Measurements from ENCODE around the gene FBXL17.

FBXL17 gene

DNA sequence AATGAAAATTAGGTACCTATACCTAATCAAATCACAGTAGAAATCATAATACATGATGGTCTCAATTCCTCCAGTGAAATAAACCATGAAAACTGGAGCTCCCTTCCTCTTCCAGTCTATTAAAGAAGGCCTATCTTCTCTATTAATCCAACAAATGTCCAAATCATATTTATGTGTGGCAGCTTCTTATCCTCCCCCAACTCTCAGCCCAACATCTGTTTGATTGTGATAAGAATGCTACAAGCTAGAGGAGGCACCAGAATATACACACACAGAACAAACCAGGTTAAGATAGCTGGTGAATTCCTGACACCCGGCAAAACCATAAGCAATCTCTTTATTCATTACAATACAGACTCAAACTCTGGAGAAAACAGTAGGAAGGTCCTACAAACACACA lies 110.8 kb downstream of the FBXL17 start:
- TF ChIP-seq, protein P1, sequence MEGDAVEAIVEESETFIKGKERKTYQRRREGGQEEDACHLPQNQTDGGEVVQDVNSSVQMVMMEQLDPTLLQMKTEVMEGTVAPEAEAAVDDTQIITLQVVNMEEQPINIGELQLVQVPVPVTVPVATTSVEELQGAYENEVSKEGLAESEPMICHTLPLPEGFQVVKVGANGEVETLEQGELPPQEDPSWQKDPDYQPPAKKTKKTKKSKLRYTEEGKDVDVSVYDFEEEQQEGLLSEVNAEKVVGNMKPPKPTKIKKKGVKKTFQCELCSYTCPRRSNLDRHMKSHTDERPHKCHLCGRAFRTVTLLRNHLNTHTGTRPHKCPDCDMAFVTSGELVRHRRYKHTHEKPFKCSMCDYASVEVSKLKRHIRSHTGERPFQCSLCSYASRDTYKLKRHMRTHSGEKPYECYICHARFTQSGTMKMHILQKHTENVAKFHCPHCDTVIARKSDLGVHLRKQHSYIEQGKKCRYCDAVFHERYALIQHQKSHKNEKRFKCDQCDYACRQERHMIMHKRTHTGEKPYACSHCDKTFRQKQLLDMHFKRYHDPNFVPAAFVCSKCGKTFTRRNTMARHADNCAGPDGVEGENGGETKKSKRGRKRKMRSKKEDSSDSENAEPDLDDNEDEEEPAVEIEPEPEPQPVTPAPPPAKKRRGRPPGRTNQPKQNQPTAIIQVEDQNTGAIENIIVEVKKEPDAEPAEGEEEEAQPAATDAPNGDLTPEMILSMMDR (IDR thresholded peaks at IDR 0.05; ENCODE audit: low read depth, low read length), result no peak
- DNase-seq (ENCODE audit: low read depth in 2 of 2), result no peak
- no peak overlapping the region for H3K4me3 ChIP-seq (replicated peaks in 1 of 2; ENCODE audit: low read depth in 2 of 2, low read length in 2 of 2)

DNA sequence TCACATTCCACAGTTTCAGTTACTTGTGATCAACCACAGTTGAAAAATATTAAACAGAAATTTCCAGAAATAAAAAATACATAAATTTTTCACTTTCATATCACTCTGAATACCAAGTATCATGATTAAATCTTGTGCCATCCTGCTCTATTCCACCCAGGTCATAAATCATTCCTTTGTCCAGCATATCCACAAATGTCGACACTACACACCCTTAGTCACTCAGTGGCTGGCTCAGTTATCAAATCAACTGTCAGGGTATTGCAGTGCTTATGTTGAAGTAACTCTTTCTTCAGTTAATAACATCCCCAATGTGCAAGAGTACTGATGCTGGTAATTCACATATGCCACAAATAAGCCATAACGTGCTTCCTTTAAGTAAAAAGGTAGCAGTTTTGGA lies 115.7 kb downstream of the FBXL17 start:
- TF ChIP-seq, protein P1 (IDR thresholded peaks at IDR 0.05; ENCODE audit: low read depth, low read length), result no peak
- no peak overlapping the region for H3K4me3 ChIP-seq (replicated peaks in 1 of 2; ENCODE audit: low read depth in 2 of 2, low read length in 2 of 2)
- peak; percentile 24 to 38 for DNase-seq (ENCODE audit: low read depth in 2 of 2)

DNA sequence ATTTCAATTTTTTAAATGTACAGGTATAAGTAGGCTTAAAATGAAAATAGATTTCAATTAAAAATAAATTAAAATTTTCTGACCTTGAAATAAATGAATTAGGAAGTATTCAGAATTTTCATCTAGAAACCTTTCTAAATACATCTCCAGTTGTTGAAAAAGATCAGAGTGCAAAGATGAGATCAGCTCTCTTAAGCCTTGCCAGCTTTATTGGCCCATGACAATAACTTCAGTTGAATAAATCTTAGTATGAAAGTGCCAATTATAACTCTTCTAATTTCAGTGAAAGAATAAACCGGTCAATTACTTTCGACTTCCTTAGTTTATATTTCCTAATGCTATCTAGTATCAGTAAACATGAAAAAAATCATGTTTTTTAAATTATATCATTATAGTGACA lies 117.4 kb downstream of the FBXL17 start:
- H3K4me3 ChIP-seq (replicated peaks in 1 of 2; ENCODE audit: low read depth in 2 of 2, low read length in 2 of 2), result no peak overlapping the region
- TF ChIP-seq, protein P1 (IDR thresholded peaks at IDR 0.05; ENCODE audit: low read depth, low read length), result no peak
- no peak for DNase-seq (ENCODE audit: low read depth in 2 of 2)

DNA sequence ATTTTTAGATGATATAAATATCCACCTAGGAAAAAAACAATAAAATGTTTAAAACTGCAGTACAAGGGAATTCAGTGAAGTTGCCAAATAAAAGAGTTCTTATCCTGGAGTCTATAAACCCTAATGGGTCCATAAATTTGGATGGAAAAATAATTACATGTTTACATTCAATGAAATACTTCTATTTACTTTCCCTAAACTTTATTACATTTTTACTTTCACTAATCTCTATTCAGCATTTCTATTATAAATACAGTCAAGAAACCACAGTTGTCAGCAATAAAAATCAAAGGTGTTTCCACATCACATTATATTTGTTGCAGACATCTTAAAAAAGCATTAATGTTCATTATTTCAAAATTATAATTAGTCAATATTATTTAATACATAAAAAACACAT lies 118.6 kb downstream of the FBXL17 start:
- TF ChIP-seq, protein P1 (IDR thresholded peaks at IDR 0.05; ENCODE audit: low read depth, low read length), result no peak
- H3K4me3 ChIP-seq (replicated peaks in 1 of 2; ENCODE audit: low read depth in 2 of 2, low read length in 2 of 2), result no peak overlapping the region
- no peak for DNase-seq (ENCODE audit: low read depth in 2 of 2)

DNA sequence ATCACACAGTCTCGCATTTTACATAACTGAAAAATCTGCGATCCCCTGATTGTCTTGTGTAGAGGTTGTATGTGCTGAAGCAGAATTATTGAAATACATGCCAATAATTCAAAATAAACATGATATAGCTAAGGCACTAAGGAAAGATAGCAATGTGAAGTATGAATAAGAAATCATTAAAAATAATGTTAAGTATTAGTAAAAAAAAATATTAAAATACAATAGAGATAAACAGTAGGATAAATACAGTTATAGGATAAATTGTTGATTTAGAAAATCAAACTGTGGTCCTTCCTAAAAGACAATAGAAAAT lies 121.1 kb downstream of the FBXL17 start:
- no peak overlapping the region for H3K4me3 ChIP-seq (replicated peaks in 1 of 2; ENCODE audit: low read depth in 2 of 2, low read length in 2 of 2)
- TF ChIP-seq, protein P1 (IDR thresholded peaks at IDR 0.05; ENCODE audit: low read depth, low read length), result no peak
- no peak for DNase-seq (ENCODE audit: low read depth in 2 of 2)

DNA sequence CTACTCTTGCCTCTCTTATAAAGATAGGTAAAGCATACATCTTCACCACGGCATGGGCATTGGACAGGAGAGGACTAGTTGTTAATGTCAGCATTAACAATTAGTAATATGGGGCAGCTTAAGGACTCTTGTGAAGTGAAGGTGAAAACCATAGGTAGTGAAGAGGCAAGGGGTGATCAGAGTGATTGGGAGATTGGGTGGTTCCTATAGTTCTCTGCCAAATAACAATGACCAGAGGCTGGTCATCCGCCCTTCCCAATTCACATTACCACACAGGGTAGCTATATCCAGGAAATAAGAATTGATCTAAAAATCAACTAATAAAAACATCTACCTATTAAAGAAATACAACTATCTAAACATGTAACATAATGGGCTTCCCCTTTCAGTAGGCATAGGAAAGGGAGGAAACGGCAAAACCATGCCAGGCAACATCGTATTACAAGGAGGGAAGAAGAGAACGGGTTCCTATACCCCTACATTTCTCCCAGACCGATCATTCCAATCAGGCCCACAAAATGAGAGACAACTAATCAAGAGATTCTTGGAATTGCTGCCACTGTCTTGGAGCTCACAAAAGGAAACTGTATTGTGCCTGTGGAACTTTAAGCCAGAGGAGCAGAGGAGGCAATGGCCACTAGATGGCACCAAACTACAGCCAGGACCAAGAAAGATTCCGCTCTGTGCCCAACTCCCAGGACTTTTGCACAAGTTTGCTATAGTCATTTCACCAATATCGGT lies 121.6 kb downstream of the FBXL17 start:
- H3K4me3 ChIP-seq (replicated peaks in 1 of 2; ENCODE audit: low read depth in 2 of 2, low read length in 2 of 2), result peak overlapping the region in 1 of 2 donors; percentile 21
- DNase-seq (ENCODE audit: low read depth in 2 of 2), result peak; percentile 91 to 92
- TF ChIP-seq, protein P1 (IDR thresholded peaks at IDR 0.05; ENCODE audit: low read depth, low read length), result peak; percentile 94

DNA sequence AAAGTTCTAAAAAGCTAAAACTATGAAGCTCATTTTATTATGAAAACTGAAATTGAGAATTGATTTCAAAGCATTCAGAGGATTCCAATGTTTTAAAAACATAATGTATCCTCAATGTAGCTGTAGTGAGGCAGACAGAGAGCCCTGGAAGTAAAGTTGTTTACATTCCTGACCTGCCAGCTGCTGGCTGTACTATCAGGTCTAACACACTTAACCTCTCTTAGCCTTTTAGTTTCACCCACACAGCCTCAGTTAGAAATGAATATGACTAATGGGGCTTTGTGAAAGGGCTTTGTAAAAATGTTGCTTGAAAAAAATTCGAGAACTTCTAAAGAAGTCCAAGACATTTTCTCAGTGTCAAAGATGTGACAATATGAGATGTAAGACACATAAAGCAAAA lies 122.6 kb downstream of the FBXL17 start:
- TF ChIP-seq, protein P1 (IDR thresholded peaks at IDR 0.05; ENCODE audit: low read depth, low read length), result no peak
- H3K4me3 ChIP-seq (replicated peaks in 1 of 2; ENCODE audit: low read depth in 2 of 2, low read length in 2 of 2), result no peak overlapping the region
- DNase-seq (ENCODE audit: low read depth in 2 of 2), result peak; percentile 34

Data from cardiac fibroblast (primary cell).